Activated CD4-positive, alpha-beta memory T cell treated with anti-CD3 and anti-CD28 coated beads, Interleukin-2, amount 10 ng/mL, durations not matched to agents 7 days and 5 days (primary cell): ENCODE data around the gene RABIF. TPM values are rescaled to one million over a fixed set of nuclear protein-coding genes. Genes with fewer than 3 reads are reported as not detected.
"Not testable (repeated sequence)": the region's sequence is repeated elsewhere in the genome, so short reads cannot be mapped to it uniquely, and the experiment has no call there.

Source experiments
- CTCF ChIA-PET: fragments of 350-600 bp; sonication (Branson Sonifier 250); formaldehyde crosslinking; loops from one replicate; lab custom pipeline; 2021; ENCODE audit warnings: antibody characterized with exemption, inconsistent platforms; lab: Charles Lee
- POLR2A ChIA-PET: fragments of 350-600 bp; sonication (Branson Sonifier 250); formaldehyde crosslinking; loops from one replicate; lab custom pipeline; 2021; ENCODE audit warnings: antibody characterized with exemption; lab: Charles Lee
- DNase-seq: peaks from one replicate; pipeline ENCODE4 v3.0.0-alpha.2; 2020
- H3K27ac Mint-ChIP-seq: one replicate; pipeline ENCODE4 v1.8.0; 2021; ENCODE audit warnings: mild to moderate bottlenecking, mixed read lengths
- H3K27me3 Mint-ChIP-seq: one replicate; pipeline ENCODE4 v1.8.0; 2021; ENCODE audit warnings: mixed read lengths
- H3K36me3 Mint-ChIP-seq: one replicate; pipeline ENCODE4 v1.8.0; 2021; ENCODE audit warnings: low read depth, mixed read lengths
- H3K4me1 Mint-ChIP-seq: one replicate; pipeline ENCODE4 v1.8.0; 2021; ENCODE audit warnings: mixed read lengths
- H3K4me3 Mint-ChIP-seq: one replicate; pipeline ENCODE4 v1.8.0; 2021; ENCODE audit warnings: mild to moderate bottlenecking, mixed read lengths
- H3K9me3 Mint-ChIP-seq: one replicate; pipeline ENCODE4 v1.8.0; 2021; ENCODE audit warnings: mixed read lengths
- total RNA-seq, 2 experiments: library from RNA; stranded (reverse); gene quantifications; one replicate each; pipeline ENCODE4 v1.2.3, GENCODE V29; 2021

Gene RABIF
- 10 to 100 TPM; 12.9 to 13.1 TPM for total RNA-seq

- Mint-ChIP-seq H3K9me3 (no peaks in the 10 kb centered on the region), H3K27me3 (no peaks in the 10 kb centered on the region), H3K4me1 (peaks cover 33% of the 10 kb centered on the region), H3K36me3 (peaks cover 27% of the 10 kb centered on the region), H3K4me3 (peak within 1 kb of the TSS; percentile 94), H3K27ac (peak within 1 kb of the TSS; percentile 99)
- ChIA-PET POLR2A (interaction anchor here (0.8 to 1.5 kb wide), 21 partner anchors 8 to 547 kb away, joined by 3 to 17 read pairs (median 4); partner anchors contain the start of genes KDM5B, KLHL12, PCAT6 and TMEM183A), CTCF (interaction anchor here (0.8 to 1.7 kb wide), 4 partner anchors 62 to 118 kb away, joined by 3 to 6 read pairs (median 4); partner anchors contain the start of gene TMEM183A)
- peak; percentile 97 for DNase-seq
These were observed at the start of gene RABIF for GRCh38 chr1:202888531-202889360. Gene RABIF, minus strand, starts transcription at chr1:202889149. Its CDS starts 51 bp downstream, at chr1:202889098.

- Mint-ChIP-seq H3K36me3 (peaks cover 30% of the 10 kb centered on the region), H3K4me1 (no peaks in the 10 kb centered on the region), H3K27ac (no peak overlapping the region), H3K9me3 (no peaks in the 10 kb centered on the region), H3K27me3 (peaks cover 14% of the 10 kb centered on the region), H3K4me3 (no peak overlapping the region)
- ChIA-PET POLR2A (no interaction called here), CTCF (no interaction called here)
- DNase-seq: no peak
These were observed 49.5 kb upstream of the RABIF start for GRCh38 chr1:202938287-202938925.

DNA sequence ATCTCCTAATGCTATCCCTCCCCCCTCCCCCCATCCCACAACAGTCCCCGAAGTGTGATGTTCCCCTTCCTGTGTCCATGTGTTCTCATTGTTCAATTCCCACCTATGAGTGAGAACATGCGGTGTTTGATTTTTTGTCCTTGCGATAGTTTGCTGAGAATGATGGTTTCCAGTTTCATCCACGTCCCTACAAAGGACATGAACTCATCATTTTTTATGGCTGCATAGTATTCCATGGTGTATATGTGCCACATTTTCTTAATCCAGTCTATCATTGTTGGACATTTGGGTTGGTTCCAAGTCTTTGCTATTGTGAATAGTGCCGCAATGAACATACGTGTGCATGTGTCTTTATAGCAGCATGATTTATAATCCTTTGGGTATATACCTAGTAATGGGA, 47.5 kb upstream of the RABIF start:
- POLR2A ChIA-PET, H3K9me3 Mint-ChIP-seq, H3K27ac Mint-ChIP-seq, H3K4me3 Mint-ChIP-seq, CTCF ChIA-PET, H3K4me1 Mint-ChIP-seq, DNase-seq: not testable (repeated sequence)
- H3K36me3 Mint-ChIP-seq: peaks cover 14% of the 10 kb centered on the region
- H3K27me3 Mint-ChIP-seq: peaks cover 26% of the 10 kb centered on the region

GRCh38 chr1:202935844-202936243, 46.9 kb upstream of the RABIF start:
- no peak for DNase-seq
- Mint-ChIP-seq H3K4me1 (no peaks in the 10 kb centered on the region), H3K27ac (no peak overlapping the region), H3K4me3 (no peak overlapping the region), H3K36me3 (peaks cover 8% of the 10 kb centered on the region), H3K27me3 (peaks cover 29% of the 10 kb centered on the region), H3K9me3 (peaks cover 2% of the 10 kb centered on the region)
- ChIA-PET CTCF (no interaction called here), POLR2A (no interaction called here)

DNA sequence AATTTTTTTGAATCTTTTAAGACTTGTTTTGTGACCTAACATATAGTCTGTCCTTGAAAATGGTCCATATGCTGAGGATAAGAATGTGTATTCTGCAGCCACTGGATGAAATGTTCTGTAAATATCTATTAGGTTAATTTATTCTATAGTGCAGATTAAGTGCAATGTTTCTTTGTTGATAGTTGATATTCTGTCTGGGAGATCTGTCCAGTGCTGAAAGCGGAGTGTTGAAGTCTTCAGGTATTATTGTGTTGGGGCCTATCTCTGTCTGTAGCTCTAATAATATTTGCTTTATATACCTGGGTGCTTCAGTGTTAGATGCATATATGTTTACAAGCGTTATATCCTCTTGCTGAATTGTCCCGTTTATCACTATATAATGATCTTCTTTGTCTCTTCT, 45.8 kb upstream of the RABIF start:
- H3K9me3 Mint-ChIP-seq: peaks cover 2% of the 10 kb centered on the region
- no peaks in the 10 kb centered on the region for H3K4me1 Mint-ChIP-seq
- peaks cover 32% of the 10 kb centered on the region for H3K27me3 Mint-ChIP-seq
- no peak overlapping the region for H3K27ac Mint-ChIP-seq
- no peak overlapping the region for H3K4me3 Mint-ChIP-seq
- ChIA-PET CTCF (no interaction called here), POLR2A (no interaction called here)
- no peak for DNase-seq
- H3K36me3 Mint-ChIP-seq: peaks cover 5% of the 10 kb centered on the region

DNA sequence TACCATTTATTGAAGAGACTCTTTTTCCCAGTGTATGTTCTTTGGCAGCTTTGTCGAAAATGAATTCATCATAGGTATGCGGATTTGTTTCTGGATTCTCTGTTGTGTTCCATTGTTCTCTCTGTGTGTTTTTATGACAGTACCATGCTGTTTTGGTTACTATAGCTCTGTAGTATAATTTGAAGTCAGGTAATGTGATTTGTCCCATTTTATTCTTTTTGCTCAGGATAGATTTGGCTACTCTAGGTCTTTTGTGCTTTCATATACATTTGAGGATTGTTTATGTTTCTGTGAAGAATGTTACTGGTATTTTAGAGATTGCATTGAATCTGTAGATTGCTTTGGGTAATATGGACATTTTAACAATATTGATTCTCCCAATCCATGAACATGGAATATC, 43.5 kb upstream of the RABIF start:
- Mint-ChIP-seq H3K9me3 (peaks cover 2% of the 10 kb centered on the region), H3K4me3 (no peak overlapping the region), H3K4me1 (no peaks in the 10 kb centered on the region), H3K27me3 (peaks cover 34% of the 10 kb centered on the region), H3K27ac (no peak overlapping the region), H3K36me3 (no peaks in the 10 kb centered on the region)
- ChIA-PET CTCF (no interaction called here), POLR2A (no interaction called here)
- DNase-seq: no peak

- ChIA-PET POLR2A (interaction anchor here (0.8 to 1.7 kb wide), 20 partner anchors 11 to 1097 kb away, joined by 3 to 13 read pairs (median 4); partner anchors contain the start of genes IPO9, RABIF, TMEM183A and UBE2T), CTCF (interaction anchor here (0.7 to 1.2 kb wide), 7 partner anchors 18 to 582 kb away, joined by 3 to 7 read pairs (median 4); no protein-coding TSS in a partner anchor)
- H3K9me3 Mint-ChIP-seq: no peaks in the 10 kb centered on the region
- H3K36me3 Mint-ChIP-seq: peaks cover 18% of the 10 kb centered on the region
- peaks cover 33% of the 10 kb centered on the region for H3K4me1 Mint-ChIP-seq
- peak within 1 kb of the TSS; percentile 94 for H3K4me3 Mint-ChIP-seq
- peaks cover 8% of the 10 kb centered on the region for H3K27me3 Mint-ChIP-seq
- H3K27ac Mint-ChIP-seq: peak within 1 kb of the TSS; percentile 87
- DNase-seq: peak; percentile 96
These were observed 37.9 kb upstream of the RABIF start, which contains the start of gene KLHL12 for GRCh38 chr1:202926581-202927491. Gene KLHL12, minus strand, starts transcription at chr1:202927234. Its CDS starts 2,072 bp downstream, at chr1:202925162.

DNA sequence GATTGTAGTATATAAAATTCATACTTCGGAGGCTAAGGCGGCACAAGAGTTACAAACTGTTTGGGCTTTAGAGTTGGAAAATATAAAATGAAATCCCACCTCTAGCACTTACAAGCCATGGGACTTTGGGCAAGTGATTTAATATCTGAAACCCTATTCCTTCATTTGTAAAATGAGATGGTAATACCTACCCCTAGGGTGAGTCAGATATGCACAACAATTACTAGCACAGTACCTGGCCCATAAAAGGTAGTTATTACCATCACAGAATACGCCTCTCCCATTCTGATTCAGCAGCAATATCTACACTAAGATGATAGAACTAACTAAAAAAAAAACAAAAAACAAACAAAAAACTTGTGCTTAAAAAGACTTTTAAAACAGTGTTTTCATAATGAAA, 34.6 kb upstream of the RABIF start:
- Mint-ChIP-seq H3K27me3 (no peaks in the 10 kb centered on the region), H3K36me3 (peaks cover 23% of the 10 kb centered on the region), H3K4me1 (peaks cover 33% of the 10 kb centered on the region), H3K4me3 (no peak overlapping the region), H3K9me3 (no peaks in the 10 kb centered on the region), H3K27ac (no peak overlapping the region)
- ChIA-PET POLR2A (no interaction called here), CTCF (interaction anchor here (0.7 to 0.8 kb wide), 2 partner anchors 12 to 14 kb away, joined by 3 to 4 read pairs; no protein-coding TSS in a partner anchor)
- DNase-seq: no peak

DNA sequence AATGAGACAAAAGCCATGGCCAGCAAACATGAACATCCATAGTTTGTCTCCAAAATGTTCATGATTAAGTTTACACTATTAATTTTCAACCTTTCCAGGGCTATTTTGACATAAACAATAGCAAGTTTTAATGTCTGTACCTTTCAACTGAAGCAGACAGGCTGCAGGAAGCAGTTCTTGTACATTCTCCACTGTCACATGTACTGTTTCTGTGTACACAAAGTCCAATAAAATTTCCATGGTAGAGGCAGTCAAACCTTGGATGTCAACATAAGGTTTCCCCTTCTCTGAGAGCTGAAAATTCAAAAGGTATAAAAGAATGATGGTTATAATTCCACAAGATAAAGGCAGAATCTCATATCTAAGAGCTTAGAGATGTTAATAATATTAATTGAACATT, 30.7 kb upstream of the RABIF start:
- no peak for DNase-seq
- CTCF ChIA-PET: no interaction called here
- POLR2A ChIA-PET: interaction anchor here (0.9 kb wide), 1 partner anchor 88 kb away, joined by 3 read pairs; the partner anchor contains the start of gene TMEM183A
- Mint-ChIP-seq H3K27me3 (no peaks in the 10 kb centered on the region), H3K4me1 (peaks cover 17% of the 10 kb centered on the region), H3K9me3 (no peaks in the 10 kb centered on the region), H3K27ac (no peak overlapping the region), H3K4me3 (no peak overlapping the region), H3K36me3 (peaks cover 36% of the 10 kb centered on the region)

DNA sequence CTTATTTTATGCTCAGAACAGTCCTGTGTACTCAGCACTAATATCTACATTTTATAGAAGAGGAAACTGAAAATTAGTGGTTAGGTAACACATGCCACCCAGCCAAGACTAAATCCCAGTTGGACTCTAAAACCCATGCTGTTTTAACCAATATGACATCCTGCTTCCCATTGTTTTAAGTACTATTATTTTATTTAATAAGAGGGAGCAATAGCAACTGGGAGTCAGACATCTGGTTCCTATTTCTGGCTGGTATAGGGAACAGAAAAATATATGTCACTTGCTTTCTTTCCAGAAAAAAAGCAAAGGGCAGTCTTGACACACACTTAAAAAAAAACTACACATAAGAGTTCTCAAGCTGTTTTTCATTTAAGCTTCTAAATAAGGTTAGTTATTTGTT, 26.2 kb upstream of the RABIF start:
- DNase-seq: no peak
- CTCF ChIA-PET: interaction anchor here (0.7 kb wide), 1 partner anchor 130 kb away, joined by 3 read pairs; no protein-coding TSS in a partner anchor
- peaks cover 19% of the 10 kb centered on the region for H3K4me1 Mint-ChIP-seq
- peaks cover 61% of the 10 kb centered on the region for H3K36me3 Mint-ChIP-seq
- no peak overlapping the region for H3K4me3 Mint-ChIP-seq
- no peaks in the 10 kb centered on the region for H3K27me3 Mint-ChIP-seq
- no peak overlapping the region for H3K27ac Mint-ChIP-seq
- H3K9me3 Mint-ChIP-seq: no peaks in the 10 kb centered on the region
- POLR2A ChIA-PET: interaction anchor here (1.8 kb wide), 1 partner anchor 10 kb away, joined by 4 read pairs; no protein-coding TSS in a partner anchor

DNA sequence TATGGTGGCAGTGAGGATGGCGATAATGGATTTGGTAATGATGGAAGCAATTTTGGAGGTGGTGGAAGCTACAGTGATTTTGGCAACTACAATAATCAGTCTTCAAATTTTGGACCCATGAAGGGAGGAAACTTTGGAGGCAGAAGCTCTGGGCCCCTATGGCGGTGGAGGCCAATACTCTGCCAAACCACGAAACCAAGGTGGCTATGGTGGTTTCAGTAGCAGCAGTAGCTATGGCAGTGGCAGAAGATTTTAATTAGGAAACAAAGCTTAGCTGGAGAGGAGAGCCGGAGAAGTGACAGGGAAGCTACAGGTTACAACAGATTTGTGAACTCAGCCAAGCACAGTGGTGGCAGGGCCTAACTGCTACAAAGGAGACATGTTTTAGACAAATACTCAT, 23.5 kb upstream of the RABIF start:
- H3K27ac Mint-ChIP-seq, POLR2A ChIA-PET, DNase-seq, H3K4me3 Mint-ChIP-seq, H3K9me3 Mint-ChIP-seq, H3K27me3 Mint-ChIP-seq, CTCF ChIA-PET: not testable (repeated sequence)
- Mint-ChIP-seq H3K36me3 (peaks cover 52% of the 10 kb centered on the region), H3K4me1 (peaks cover 19% of the 10 kb centered on the region)

DNA sequence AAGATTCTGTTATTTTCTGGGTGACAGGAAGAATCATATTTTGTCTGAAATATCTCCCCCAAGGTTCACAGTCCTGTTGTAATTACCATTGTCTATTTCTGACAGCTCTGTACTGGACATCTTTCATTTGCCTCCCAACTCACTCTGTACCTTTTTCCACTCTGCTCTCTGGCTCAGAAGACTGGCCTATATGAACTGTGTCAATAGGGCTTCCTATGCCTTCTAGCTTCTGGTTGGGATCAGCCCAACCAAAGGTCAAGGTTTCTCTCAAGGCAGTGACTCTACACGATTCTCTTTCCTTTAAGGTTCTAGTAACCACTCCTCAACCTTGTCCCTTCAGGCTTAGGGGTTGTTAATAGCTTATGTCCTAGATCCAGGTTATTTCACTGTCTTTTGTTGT, 20.5 kb upstream of the RABIF start:
- Mint-ChIP-seq H3K4me3 (no peak overlapping the region), H3K4me1 (peaks cover 20% of the 10 kb centered on the region), H3K27ac (no peak overlapping the region), H3K9me3 (no peaks in the 10 kb centered on the region), H3K27me3 (no peaks in the 10 kb centered on the region), H3K36me3 (peaks cover 40% of the 10 kb centered on the region)
- ChIA-PET CTCF (interaction anchor here (0.8 kb wide), 1 partner anchor 14 kb away, joined by 4 read pairs; no protein-coding TSS in a partner anchor), POLR2A (no interaction called here)
- DNase-seq: no peak
